ENCODE data around the gene NEURL3. TPM values are rescaled to one million over a fixed set of nuclear protein-coding genes. Genes with fewer than 3 reads are reported as not detected.

NEURL3 gene
- total and polyA plus RNA-seq, 2 donors from 2014 or later = 3.2 to 11.1 TPM

- FAIRE-seq = no peak
- H3K36me3 ChIP-seq (ENCODE audit: control insufficient read depth in 2 of 3, insufficient read depth in 3 of 3, low read length in 3 of 3) = no peaks in the 10 kb centered on the region
- H3K9ac ChIP-seq (ENCODE audit: low read length in 3 of 3) = no peak overlapping the region
- no peak for DNase-seq
- H3K9me3 ChIP-seq (ENCODE audit: control insufficient read depth in 2 of 3, insufficient read depth in 1 of 3, low read length in 3 of 3) = no peaks in the 10 kb centered on the region
- H3K4me3 ChIP-seq (ENCODE audit: low read length in 3 of 3) = no peak overlapping the region
- no peak for TF ChIP-seq CTCF (IDR thresholded peaks at IDR 0.05; ENCODE audit: borderline replicate concordance, extremely low read depth, insufficient read depth)
- no peaks in the 10 kb centered on the region for H3K27me3 ChIP-seq (ENCODE audit: control insufficient read depth, insufficient read depth, low read length)
- peaks cover 0 to 16% (median 15%) of the 10 kb centered on the region in 3 donors for H3K4me1 ChIP-seq (ENCODE audit: control insufficient read depth in 2 of 3, insufficient read depth in 2 of 3, low read depth in 1 of 3, low read length in 3 of 3)
- no peak overlapping the region for H3K27ac ChIP-seq (ENCODE audit: low read depth in 2 of 2, low read length in 2 of 2)
- intact Hi-C loops (cut with DNase I) = no loop called here
These were observed 24.9 kb upstream of the NEURL3 start for GRCh38 chr2:96530144-96530430.

DNA sequence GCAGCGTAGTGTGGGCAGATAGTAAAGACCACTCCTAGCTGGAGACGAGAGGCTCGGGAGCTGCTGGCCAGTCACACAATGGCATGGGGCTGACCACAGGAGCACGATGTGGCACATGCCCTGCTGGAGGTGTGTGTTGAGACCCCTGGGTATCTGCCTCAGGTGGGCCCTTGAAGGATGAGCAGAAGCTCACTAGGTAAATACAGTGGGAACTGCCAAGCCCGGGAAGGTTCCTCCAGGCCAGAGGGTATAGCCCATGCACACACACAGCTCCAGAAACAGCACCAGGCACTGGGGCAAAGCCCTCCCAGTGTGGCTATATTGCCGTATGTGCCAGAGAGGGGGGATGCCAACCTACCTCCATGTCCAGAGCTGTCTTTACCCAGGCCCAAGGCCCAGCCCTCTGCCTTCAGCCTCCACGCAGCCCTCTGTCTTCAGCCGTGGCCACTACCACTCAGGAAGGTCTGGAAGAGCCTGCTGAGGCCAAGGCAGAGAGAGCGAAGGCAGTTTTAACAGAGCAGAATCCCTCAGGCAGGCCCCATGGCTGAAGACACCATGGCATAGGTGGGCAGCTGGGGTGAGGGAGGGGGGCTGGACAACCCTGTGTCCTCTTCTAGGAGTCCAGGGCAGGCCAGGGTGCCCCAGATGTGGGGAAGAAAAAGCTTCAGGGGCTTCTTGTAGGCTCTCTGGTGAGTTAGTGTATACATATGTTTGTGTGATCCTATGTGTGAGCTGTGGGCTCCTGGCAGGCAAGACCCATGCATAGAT, 24.4 kb upstream of the NEURL3 start:
- TF ChIP-seq CTCF (IDR thresholded peaks at IDR 0.05; ENCODE audit: borderline replicate concordance, extremely low read depth, insufficient read depth) = no peak
- FAIRE-seq (no peak), DNase-seq (no peak)
- Histone ChIP-seq H3K9me3 (ENCODE audit: control insufficient read depth in 2 of 3, insufficient read depth in 1 of 3, low read length in 3 of 3) (no peaks in the 10 kb centered on the region), H3K27ac (ENCODE audit: low read depth in 2 of 2, low read length in 2 of 2) (peak overlapping the region in 1 of 2 donors; percentile 75), H3K36me3 (ENCODE audit: control insufficient read depth in 2 of 3, insufficient read depth in 3 of 3, low read length in 3 of 3) (no peaks in the 10 kb centered on the region), H3K4me3 (ENCODE audit: low read length in 3 of 3) (no peak overlapping the region), H3K4me1 (ENCODE audit: control insufficient read depth in 2 of 3, insufficient read depth in 2 of 3, low read depth in 1 of 3, low read length in 3 of 3) (peaks cover 0 to 15% (median 14%) of the 10 kb centered on the region in 3 donors), H3K9ac (ENCODE audit: low read length in 3 of 3) (no peak overlapping the region), H3K27me3 (ENCODE audit: control insufficient read depth, insufficient read depth, low read length) (no peaks in the 10 kb centered on the region)
- intact Hi-C loops (cut with DNase I) = no loop called here

- no peak for TF ChIP-seq CTCF (IDR thresholded peaks at IDR 0.05; ENCODE audit: borderline replicate concordance, extremely low read depth, insufficient read depth)
- peak in 1 of 5 donors; percentile 14 for DNase-seq
- no peak overlapping the region for H3K4me3 ChIP-seq (ENCODE audit: low read length in 3 of 3)
- intact Hi-C loops (cut with DNase I) = no loop called here
- no peaks in the 10 kb centered on the region for H3K27me3 ChIP-seq (ENCODE audit: control insufficient read depth, insufficient read depth, low read length)
- H3K9me3 ChIP-seq (ENCODE audit: control insufficient read depth in 2 of 3, insufficient read depth in 1 of 3, low read length in 3 of 3) = no peaks in the 10 kb centered on the region
- peaks cover 0 to 15% (median 14%) of the 10 kb centered on the region in 3 donors for H3K4me1 ChIP-seq (ENCODE audit: control insufficient read depth in 2 of 3, insufficient read depth in 2 of 3, low read depth in 1 of 3, low read length in 3 of 3)
- peak overlapping the region in 1 of 3 donors; percentile 46 for H3K9ac ChIP-seq (ENCODE audit: low read length in 3 of 3)
- FAIRE-seq = no peak
- no peaks in the 10 kb centered on the region for H3K36me3 ChIP-seq (ENCODE audit: control insufficient read depth in 2 of 3, insufficient read depth in 3 of 3, low read length in 3 of 3)
- H3K27ac ChIP-seq (ENCODE audit: low read depth in 2 of 2, low read length in 2 of 2) = peak overlapping the region; percentile 71 to 75
These were observed 23.7 kb upstream of the NEURL3 start for GRCh38 chr2:96528700-96529375.
